ENCODE data around the gene KIAA1755.

KIAA1755 gene

DNA sequence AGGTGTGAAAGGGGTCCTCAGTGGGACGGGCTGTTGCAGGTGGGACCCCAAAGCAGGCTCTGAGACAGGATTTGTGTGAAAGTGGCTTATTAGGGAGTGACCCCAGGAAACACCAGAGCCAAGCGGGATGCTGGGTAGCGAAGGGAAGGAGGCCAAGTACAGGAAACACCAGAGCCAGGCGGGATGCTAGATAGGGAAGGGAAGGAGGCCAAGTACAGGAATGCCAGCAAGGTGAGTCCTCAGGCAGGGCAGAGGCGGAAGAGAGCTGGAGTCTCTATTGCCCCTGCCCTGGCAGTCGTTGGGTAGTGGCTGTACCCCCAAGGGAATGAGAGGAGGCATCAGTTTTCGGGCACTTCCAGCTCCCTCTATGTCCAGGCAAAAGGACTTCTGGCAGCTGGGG is 65.0 kb downstream of the KIAA1755 start:
- Histone ChIP-seq H3K36me3 (ENCODE audit: insufficient read depth, insufficient read length, low read length) (no peaks in the 10 kb centered on the region), H3K4me1 (ENCODE audit: insufficient read depth, insufficient read length) (peaks cover 10% of the 10 kb centered on the region), H3K9me3 (ENCODE audit: insufficient read depth, low read length) (no peaks in the 10 kb centered on the region), H3K27me3 (ENCODE audit: insufficient read depth, insufficient read length) (no peaks in the 10 kb centered on the region), H3K4me3 (ENCODE audit: insufficient read length, low read depth) (no peak overlapping the region), H3K9ac (ENCODE audit: insufficient read length, low read depth) (no peak overlapping the region)
- no peak for DNase-seq (ENCODE audit: low read depth, low spot score)
- TF ChIP-seq ZNF274 (IDR thresholded peaks at IDR 0.05; ENCODE audit: low read depth, low read length): no peak
- TF ChIP-seq SUZ12 (IDR thresholded peaks at IDR 0.05; ENCODE audit: extremely low read depth, insufficient read depth, insufficient read length): no peak
- no peak for TF ChIP-seq YY1 (IDR thresholded peaks at IDR 0.05; ENCODE audit: insufficient read depth, insufficient read length)

DNA sequence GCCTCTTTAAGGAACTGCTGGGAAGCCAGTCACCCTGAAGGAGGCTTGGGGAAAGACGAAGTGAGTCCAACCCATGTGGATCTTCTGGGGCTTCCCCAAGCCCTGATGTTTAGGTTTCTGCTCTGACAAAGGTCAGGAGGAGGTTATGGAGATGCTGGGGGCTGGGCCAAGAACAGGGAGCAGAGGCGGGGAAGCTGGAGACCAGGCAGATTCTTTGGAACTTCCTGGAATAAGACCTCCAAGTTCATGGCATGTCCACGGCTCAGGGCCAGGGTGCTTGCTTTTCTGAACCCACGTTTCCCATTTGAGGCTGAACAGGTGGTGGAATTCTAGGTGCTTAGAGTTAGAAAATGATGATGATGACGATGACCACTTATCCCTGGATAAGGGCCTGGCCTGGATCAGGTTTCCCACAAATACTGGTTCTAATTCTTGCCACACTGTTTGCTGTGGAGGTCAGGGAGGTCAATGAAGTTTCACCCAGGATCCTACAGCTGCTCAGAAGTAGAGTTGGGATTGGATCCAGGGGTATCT is 65.5 kb downstream of the KIAA1755 start:
- no peak overlapping the region for H3K9ac ChIP-seq (ENCODE audit: insufficient read length, low read depth)
- no peaks in the 10 kb centered on the region for H3K36me3 ChIP-seq (ENCODE audit: insufficient read depth, insufficient read length, low read length)
- no peak overlapping the region for H3K4me3 ChIP-seq (ENCODE audit: insufficient read length, low read depth)
- TF ChIP-seq YY1 (IDR thresholded peaks at IDR 0.05; ENCODE audit: insufficient read depth, insufficient read length): no peak
- TF ChIP-seq SUZ12 (IDR thresholded peaks at IDR 0.05; ENCODE audit: extremely low read depth, insufficient read depth, insufficient read length): no peak
- TF ChIP-seq ZNF274 (IDR thresholded peaks at IDR 0.05; ENCODE audit: low read depth, low read length): no peak
- no peaks in the 10 kb centered on the region for H3K9me3 ChIP-seq (ENCODE audit: insufficient read depth, low read length)
- no peak for DNase-seq (ENCODE audit: low read depth, low spot score)
- no peaks in the 10 kb centered on the region for H3K27me3 ChIP-seq (ENCODE audit: insufficient read depth, insufficient read length)
- peaks cover 9% of the 10 kb centered on the region for H3K4me1 ChIP-seq (ENCODE audit: insufficient read depth, insufficient read length)

DNA sequence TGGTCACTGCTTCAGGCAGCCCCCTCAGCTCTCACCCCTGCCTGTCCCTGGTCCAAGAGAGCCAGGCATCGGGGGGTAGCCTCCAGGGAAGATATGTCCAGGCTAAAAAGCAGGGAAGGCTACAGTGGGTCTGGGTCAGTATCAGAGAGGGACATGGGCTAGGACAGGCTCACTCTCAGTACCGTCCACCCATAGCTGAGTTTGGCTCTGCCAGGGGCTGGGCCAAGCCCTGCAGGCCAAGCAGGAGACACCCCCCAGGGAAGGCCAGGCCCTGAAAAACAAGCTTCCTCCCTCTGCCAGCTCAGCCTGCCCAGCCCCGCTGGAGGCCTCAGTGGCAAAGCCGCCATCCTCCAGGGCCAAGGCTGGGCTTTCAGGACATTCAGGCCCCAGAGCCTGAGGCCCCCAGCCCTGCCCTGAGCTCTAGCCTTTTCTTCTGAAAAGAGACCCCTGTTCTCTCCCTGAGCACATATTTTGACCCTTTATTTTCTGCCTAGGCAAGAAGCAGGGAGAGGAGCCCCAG is 66.9 kb downstream of the KIAA1755 start:
- Histone ChIP-seq H3K36me3 (ENCODE audit: insufficient read depth, insufficient read length, low read length) (no peaks in the 10 kb centered on the region), H3K4me1 (ENCODE audit: insufficient read depth, insufficient read length) (peaks cover 5% of the 10 kb centered on the region), H3K9me3 (ENCODE audit: insufficient read depth, low read length) (no peaks in the 10 kb centered on the region), H3K27me3 (ENCODE audit: insufficient read depth, insufficient read length) (no peaks in the 10 kb centered on the region), H3K4me3 (ENCODE audit: insufficient read length, low read depth) (no peak overlapping the region), H3K9ac (ENCODE audit: insufficient read length, low read depth) (no peak overlapping the region)
- TF ChIP-seq SUZ12 (IDR thresholded peaks at IDR 0.05; ENCODE audit: extremely low read depth, insufficient read depth, insufficient read length) (no peak), ZNF274 (IDR thresholded peaks at IDR 0.05; ENCODE audit: low read depth, low read length) (no peak), YY1 (IDR thresholded peaks at IDR 0.05; ENCODE audit: insufficient read depth, insufficient read length) (no peak)
- DNase-seq (ENCODE audit: low read depth, low spot score): no peak

DNA sequence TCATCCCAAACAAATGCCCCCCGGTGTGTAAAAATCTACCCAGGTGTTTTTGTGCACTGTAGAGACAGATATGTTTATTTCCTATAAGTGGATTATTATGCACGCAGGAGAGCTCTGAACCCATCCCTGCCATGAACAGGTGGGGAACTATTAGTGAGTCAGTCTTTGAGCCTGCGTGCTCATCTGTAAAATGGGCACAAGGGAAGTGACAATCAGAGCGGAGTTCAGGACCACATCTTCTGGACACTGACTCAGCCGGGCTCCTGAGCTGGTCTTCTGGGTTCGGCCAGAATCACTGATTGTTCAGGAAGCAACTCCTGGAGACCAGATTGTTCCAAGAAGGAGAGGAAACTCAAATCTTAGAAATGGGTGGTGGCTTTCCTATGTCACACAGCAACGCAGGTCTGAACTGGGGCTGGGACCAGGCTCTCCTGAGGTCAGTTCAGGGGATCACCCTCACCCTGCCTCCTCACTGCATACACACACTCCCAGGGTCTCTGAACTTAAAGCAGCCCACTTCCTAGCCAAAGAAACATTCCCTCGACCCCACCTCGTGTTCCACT is 68.1 kb downstream of the KIAA1755 start:
- H3K4me3 ChIP-seq (ENCODE audit: insufficient read length, low read depth): no peak overlapping the region
- no peak overlapping the region for H3K9ac ChIP-seq (ENCODE audit: insufficient read length, low read depth)
- H3K27me3 ChIP-seq (ENCODE audit: insufficient read depth, insufficient read length): no peaks in the 10 kb centered on the region
- no peaks in the 10 kb centered on the region for H3K4me1 ChIP-seq (ENCODE audit: insufficient read depth, insufficient read length)
- H3K9me3 ChIP-seq (ENCODE audit: insufficient read depth, low read length): no peaks in the 10 kb centered on the region
- no peak for TF ChIP-seq YY1 (IDR thresholded peaks at IDR 0.05; ENCODE audit: insufficient read depth, insufficient read length)
- TF ChIP-seq ZNF274 (IDR thresholded peaks at IDR 0.05; ENCODE audit: low read depth, low read length): no peak
- TF ChIP-seq SUZ12 (IDR thresholded peaks at IDR 0.05; ENCODE audit: extremely low read depth, insufficient read depth, insufficient read length): no peak
- H3K36me3 ChIP-seq (ENCODE audit: insufficient read depth, insufficient read length, low read length): no peaks in the 10 kb centered on the region
- DNase-seq (ENCODE audit: low read depth, low spot score): no peak

DNA sequence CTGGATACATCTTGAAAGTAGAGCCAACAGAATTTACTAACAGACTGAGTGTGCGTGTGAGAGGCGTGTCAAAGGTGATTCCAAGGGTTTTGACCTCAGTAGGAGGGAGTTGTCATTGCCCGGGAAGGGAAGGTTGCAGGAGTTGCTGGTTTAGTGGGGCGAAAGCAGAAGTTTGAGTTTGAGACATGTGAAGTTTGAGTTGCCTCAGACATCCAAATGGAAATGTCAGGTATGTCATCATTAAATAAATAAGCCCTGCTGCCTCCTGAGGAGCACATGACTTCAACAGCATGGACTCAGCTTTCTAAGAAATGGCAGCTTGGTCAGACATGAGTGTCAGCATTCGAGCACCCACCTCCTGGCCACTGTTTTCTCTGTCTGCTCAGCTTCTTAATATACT is 68.9 kb downstream of the KIAA1755 start:
- Histone ChIP-seq H3K27me3 (ENCODE audit: insufficient read depth, insufficient read length) (no peaks in the 10 kb centered on the region), H3K4me1 (ENCODE audit: insufficient read depth, insufficient read length) (no peaks in the 10 kb centered on the region), H3K9ac (ENCODE audit: insufficient read length, low read depth) (no peak overlapping the region), H3K9me3 (ENCODE audit: insufficient read depth, low read length) (no peaks in the 10 kb centered on the region), H3K4me3 (ENCODE audit: insufficient read length, low read depth) (no peak overlapping the region), H3K36me3 (ENCODE audit: insufficient read depth, insufficient read length, low read length) (no peaks in the 10 kb centered on the region)
- no peak for DNase-seq (ENCODE audit: low read depth, low spot score)
- TF ChIP-seq YY1 (IDR thresholded peaks at IDR 0.05; ENCODE audit: insufficient read depth, insufficient read length): no peak
- no peak for TF ChIP-seq SUZ12 (IDR thresholded peaks at IDR 0.05; ENCODE audit: extremely low read depth, insufficient read depth, insufficient read length)
- no peak for TF ChIP-seq ZNF274 (IDR thresholded peaks at IDR 0.05; ENCODE audit: low read depth, low read length)

DNA sequence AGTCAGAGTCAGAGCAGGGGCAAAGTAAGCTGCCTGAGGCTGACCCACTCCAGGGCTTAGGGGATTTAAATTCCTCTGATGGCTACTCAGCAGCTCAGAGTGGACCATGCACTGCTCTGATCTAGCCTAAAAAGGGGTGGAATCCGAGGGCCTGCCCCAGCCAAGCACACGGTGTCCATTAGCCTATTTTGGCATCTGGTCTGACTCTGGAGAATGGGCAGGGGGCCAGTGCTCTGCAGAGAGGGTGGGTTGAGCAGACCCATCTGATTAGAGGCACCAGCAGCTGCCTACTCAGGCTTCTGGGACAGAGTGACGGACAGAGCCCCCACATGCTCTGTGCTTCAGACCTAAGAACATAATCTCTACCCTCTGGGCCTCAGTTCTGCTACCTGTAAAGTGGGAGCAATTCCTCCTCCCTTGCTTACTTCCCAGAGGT is 69.6 kb downstream of the KIAA1755 start:
- no peaks in the 10 kb centered on the region for H3K36me3 ChIP-seq (ENCODE audit: insufficient read depth, insufficient read length, low read length)
- no peak for DNase-seq (ENCODE audit: low read depth, low spot score)
- TF ChIP-seq YY1 (IDR thresholded peaks at IDR 0.05; ENCODE audit: insufficient read depth, insufficient read length) (no peak), ZNF274 (IDR thresholded peaks at IDR 0.05; ENCODE audit: low read depth, low read length) (no peak), SUZ12 (IDR thresholded peaks at IDR 0.05; ENCODE audit: extremely low read depth, insufficient read depth, insufficient read length) (no peak)
- H3K4me3 ChIP-seq (ENCODE audit: insufficient read length, low read depth): no peak overlapping the region
- no peak overlapping the region for H3K9ac ChIP-seq (ENCODE audit: insufficient read length, low read depth)
- H3K9me3 ChIP-seq (ENCODE audit: insufficient read depth, low read length): no peaks in the 10 kb centered on the region
- H3K4me1 ChIP-seq (ENCODE audit: insufficient read depth, insufficient read length): no peaks in the 10 kb centered on the region
- H3K27me3 ChIP-seq (ENCODE audit: insufficient read depth, insufficient read length): no peaks in the 10 kb centered on the region

DNA sequence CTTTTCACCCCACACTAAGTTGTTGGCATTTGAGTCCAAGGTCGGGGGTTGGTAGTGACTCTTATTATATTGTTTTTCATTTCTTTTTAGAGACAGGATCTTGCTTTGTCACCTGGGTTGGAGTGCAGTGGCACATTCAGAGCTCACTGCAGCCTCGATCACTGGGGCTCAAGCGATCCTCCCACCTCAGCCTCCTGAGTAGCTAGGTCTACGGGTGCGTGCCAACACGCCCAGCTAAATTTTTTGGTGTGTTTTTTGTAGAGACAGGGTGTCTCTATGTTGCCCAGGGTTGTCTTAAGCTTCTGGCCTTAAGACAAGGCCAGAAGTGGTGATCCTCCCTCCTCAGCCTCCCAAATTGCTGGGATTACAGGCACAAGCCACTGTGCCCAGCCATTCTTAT is 70.4 kb downstream of the KIAA1755 start:
- Histone ChIP-seq H3K36me3 (ENCODE audit: insufficient read depth, insufficient read length, low read length) (no peaks in the 10 kb centered on the region), H3K4me3 (ENCODE audit: insufficient read length, low read depth) (no peak overlapping the region), H3K4me1 (ENCODE audit: insufficient read depth, insufficient read length) (no peaks in the 10 kb centered on the region), H3K27me3 (ENCODE audit: insufficient read depth, insufficient read length) (no peaks in the 10 kb centered on the region), H3K9ac (ENCODE audit: insufficient read length, low read depth) (no peak overlapping the region), H3K9me3 (ENCODE audit: insufficient read depth, low read length) (no peaks in the 10 kb centered on the region)
- no peak for DNase-seq (ENCODE audit: low read depth, low spot score)
- no peak for TF ChIP-seq ZNF274 (IDR thresholded peaks at IDR 0.05; ENCODE audit: low read depth, low read length)
- no peak for TF ChIP-seq SUZ12 (IDR thresholded peaks at IDR 0.05; ENCODE audit: extremely low read depth, insufficient read depth, insufficient read length)
- no peak for TF ChIP-seq YY1 (IDR thresholded peaks at IDR 0.05; ENCODE audit: insufficient read depth, insufficient read length)

Measured in NT2/D1 (cell line).